Breast epithelium (tissue), 3 donors: ENCODE data around the gene SNAPIN.
"Not testable (repeated sequence)": the region's sequence is repeated elsewhere in the genome, so short reads cannot be mapped to it uniquely, and the experiment has no call there.

Experiments
- CTCF ChIP-seq, 3 donors: fragments of 450-650 bp; IDR thresholded peaks; one replicate each; pipeline ENCODE4 v1.5.1; 2016 to 2017; ENCODE audit warnings: antibody characterized with exemption in 3 of 3, mild to moderate bottlenecking in 3 of 3, moderate library complexity in 3 of 3
- POLR2A ChIP-seq: fragments of 450-650 bp; IDR thresholded peaks from one replicate; pipeline ENCODE4 v1.6.1; 2016; ENCODE audit warnings: antibody characterized with exemption, mild to moderate bottlenecking, moderate library complexity

- TF ChIP-seq POLR2A; CTCF (IDR thresholded peaks at IDR 0.05): not testable (repeated sequence)
Observed at GRCh38 chr1:153668672-153669071, 10.2 kb downstream of the SNAPIN start.
